Measurements from ENCODE around the gene ADCY1. TPM values are rescaled to one million over a fixed set of nuclear protein-coding genes. Genes with fewer than 3 reads are reported as not detected.

ADCY1 gene
- total and polyA plus RNA-seq, 8 donors: 0.33 to 1.8 (median 1.3) TPM

- H3K27ac ChIP-seq: no peak overlapping the region
- WGBS, 5 donors: 83 to 87% (median 85%) methylated on average over 11 to 16 of the region's 16 CpGs
- no peak overlapping the region for H3K4me3 ChIP-seq
- no peak for TF ChIP-seq POLR2A (IDR thresholded peaks at IDR 0.05)
- no peak for TF ChIP-seq POLR2AphosphoS5 (IDR thresholded peaks at IDR 0.05)
- no peak for TF ChIP-seq EP300 (IDR thresholded peaks at IDR 0.05)
- no peak for TF ChIP-seq CTCF (IDR thresholded peaks at IDR 0.05)
- no peaks in the 10 kb centered on the region for H3K9me3 ChIP-seq
- no peaks in the 10 kb centered on the region for H3K4me1 ChIP-seq
- no peaks in the 10 kb centered on the region for H3K27me3 ChIP-seq
- intact Hi-C loops (cut with DNase I; ENCODE audit: low total_unique reads): no loop called here
- H3K36me3 ChIP-seq: no peaks in the 10 kb centered on the region
- peak in 1 of 2 donors; percentile 24 for DNase-seq
These were observed 142.4 kb downstream of the ADCY1 start for GRCh38 chr7:45716380-45717203.

GRCh38 chr7:45717537-45718235 lies 143.5 kb downstream of the ADCY1 start:
- intact Hi-C loops (cut with DNase I; ENCODE audit: low total_unique reads): no loop called here
- no peak for DNase-seq
- H3K27me3 ChIP-seq: no peaks in the 10 kb centered on the region
- no peak for TF ChIP-seq CTCF (IDR thresholded peaks at IDR 0.05)
- TF ChIP-seq EP300 (IDR thresholded peaks at IDR 0.05): no peak
- no peak for TF ChIP-seq POLR2A (IDR thresholded peaks at IDR 0.05)
- no peak for TF ChIP-seq POLR2AphosphoS5 (IDR thresholded peaks at IDR 0.05)
- WGBS, 5 donors: 71 to 79% (median 72%) methylated on average over 13 to 17 of the region's 17 CpGs
- H3K9me3 ChIP-seq: no peaks in the 10 kb centered on the region
- no peak overlapping the region for H3K4me3 ChIP-seq
- H3K4me1 ChIP-seq: no peaks in the 10 kb centered on the region
- no peak overlapping the region for H3K27ac ChIP-seq
- peaks cover 0 to 6% (median 0%) of the 10 kb centered on the region in 4 donors for H3K36me3 ChIP-seq

GRCh38 chr7:45718464-45719330 lies 144.5 kb downstream of the ADCY1 start:
- Histone ChIP-seq H3K4me3 (no peak overlapping the region), H3K9me3 (no peaks in the 10 kb centered on the region), H3K36me3 (peaks cover 0 to 14% (median 7%) of the 10 kb centered on the region in 4 donors), H3K27ac (no peak overlapping the region), H3K27me3 (no peaks in the 10 kb centered on the region), H3K4me1 (no peaks in the 10 kb centered on the region)
- no peak for DNase-seq
- TF ChIP-seq EP300 (IDR thresholded peaks at IDR 0.05) (no peak), POLR2AphosphoS5 (IDR thresholded peaks at IDR 0.05) (no peak), POLR2A (IDR thresholded peaks at IDR 0.05) (no peak), CTCF (IDR thresholded peaks at IDR 0.05) (no peak)
- intact Hi-C loops (cut with DNase I; ENCODE audit: low total_unique reads): no loop called here
- 69 to 80% (median 72%) methylated on average over 11 to 12 of the region's 12 CpGs for WGBS, 5 donors

GRCh38 chr7:45720989-45721388 lies 146.8 kb downstream of the ADCY1 start:
- Histone ChIP-seq H3K27ac (no peak overlapping the region), H3K27me3 (no peaks in the 10 kb centered on the region), H3K9me3 (no peaks in the 10 kb centered on the region), H3K4me1 (no peaks in the 10 kb centered on the region), H3K36me3 (peaks cover 7 to 35% (median 29%) of the 10 kb centered on the region in 4 donors), H3K4me3 (no peak overlapping the region)
- WGBS, 5 donors: 93 to 99% (median 96%) methylated on average over 3 of the region's 3 CpGs; no CpG with 5 or more reads in 1 of the 5 donors
- TF ChIP-seq POLR2AphosphoS5 (IDR thresholded peaks at IDR 0.05) (no peak), POLR2A (IDR thresholded peaks at IDR 0.05) (no peak), CTCF (IDR thresholded peaks at IDR 0.05) (no peak), EP300 (IDR thresholded peaks at IDR 0.05) (no peak)
- intact Hi-C loops (cut with DNase I; ENCODE audit: low total_unique reads): no loop called here
- DNase-seq: no peak

Data from stomach (tissue), 9 donors.